HepG2 (cell line): ENCODE results near the gene PKD2L1. TPM values are rescaled to one million over a fixed set of nuclear protein-coding genes. Genes with fewer than 3 reads are reported as not detected.
A peak's percentile ranks its signal among the peaks of the same experiment; 100 is the strongest.

ENCODE experiments used
- JUNB ChIP-seq: sonication (generic); formaldehyde crosslinking; IDR thresholded peaks from 2 replicates; pipeline ENCODE4 v1.8.0; 2022; ENCODE audit warnings: missing genetic modification reagents, mild to moderate bottlenecking, borderline replicate concordance
- MATR3 ChIP-seq: sonication (generic); formaldehyde crosslinking; IDR thresholded peaks from 2 replicates; pipeline ENCODE4 v1.4.0; 2020; ENCODE audit warnings: missing genetic modification reagents
- MTA3 ChIP-seq: sonication (generic); formaldehyde crosslinking; IDR thresholded peaks from 2 replicates; pipeline ENCODE4 v1.4.0; 2020; ENCODE audit warnings: missing genetic modification reagents
- NFE2 ChIP-seq: sonication (generic); formaldehyde crosslinking; IDR thresholded peaks from 2 replicates; pipeline ENCODE4 v1.4.0; 2020; ENCODE audit warnings: missing genetic modification reagents
- SNRNP70 ChIP-seq: fragments of 200-400 bp; formaldehyde crosslinking; IDR thresholded peaks from 2 replicates; pipeline ENCODE4 v1.6.1; 2017; ENCODE audit warnings: mild to moderate bottlenecking, low read depth, low read length, moderate library complexity
- SRSF9 ChIP-seq: fragments of 200-400 bp; formaldehyde crosslinking; IDR thresholded peaks from 2 replicates; pipeline ENCODE4 v1.6.1; 2018; ENCODE audit warnings: borderline replicate concordance, mild to moderate bottlenecking, low read depth, low read length; ENCODE audit not compliant: insufficient read depth, poor library complexity, severe bottlenecking
- TRIM24 ChIP-seq: sonication (generic); formaldehyde crosslinking; IDR thresholded peaks from 2 replicates; pipeline ENCODE4 v1.8.0; 2022; ENCODE audit warnings: mild to moderate bottlenecking, missing genetic modification reagents
- ZKSCAN1 ChIP-seq: fragments of 150-350 bp; IDR thresholded peaks from 2 replicates; pipeline ENCODE4 v1.6.1; 2014; ENCODE audit warnings: low read length
- ZKSCAN8 ChIP-seq: IDR thresholded peaks from 2 replicates; pipeline ENCODE4 v1.6.1; 2016; ENCODE audit warnings: borderline replicate concordance, missing genetic modification reagents, missing compliant biosample characterization
- ZNF274 ChIP-seq: sonication (generic); formaldehyde crosslinking; IDR thresholded peaks from 2 replicates; pipeline ENCODE4 v1.5.1; 2020; ENCODE audit warnings: mild to moderate bottlenecking, missing genetic modification reagents
- ZNF282 ChIP-seq: fragments of 450-650 bp; IDR thresholded peaks from 2 replicates; pipeline ENCODE4 v1.6.1; 2018; ENCODE audit not compliant: partially characterized antibody
- ZNF556 ChIP-seq: sonication (generic); formaldehyde crosslinking; IDR thresholded peaks from 2 replicates; pipeline ENCODE4 v1.4.0; 2020; ENCODE audit warnings: mild to moderate bottlenecking, missing genetic modification reagents, borderline replicate concordance
- ZNF569 ChIP-seq: sonication (generic); formaldehyde crosslinking; IDR thresholded peaks from 2 replicates; pipeline ENCODE4 v1.5.0; 2020; ENCODE audit warnings: mild to moderate bottlenecking, missing genetic modification reagents, moderate library complexity, borderline replicate concordance
- polyA plus RNA-seq, 8 experiments: library from polyadenylated mRNA; depleted of rRNA in 3 of 8; stranded (reverse) in 7 of 8; unstranded in 1 of 8; fragments of >200 nt; fragmentation: Illumina TruSeq in 4 of 8; extraction: Trizol in 4 of 8; gene quantifications; 2 replicates each; pipeline versions ENCODE4 v1.2.1 to v1.2.3, GENCODE V29; 2011 to 2016; ENCODE audit warnings: low read depth in 4 of 8, missing spikeins in 1 of 8, mixed read lengths in 1 of 8; ENCODE audit not compliant: insufficient read depth in 1 of 8
- total RNA-seq, 5 experiments: library from RNA; depleted of rRNA; stranded (reverse); fragments of >200 nt; fragmentation: Illumina TruSeq; extraction: Trizol; gene quantifications; 2 replicates each; pipeline ENCODE4 v1.2.3, GENCODE V29; 2016; ENCODE audit warnings: low read depth in 1 of 5
- TF ChIP-seq, protein P1 (sequence below): sonication (generic); formaldehyde crosslinking; IDR thresholded peaks from 2 replicates; pipeline ENCODE4 v1.9.0; 2021; ENCODE audit warnings: missing genetic modification reagents, borderline replicate concordance
- TF ChIP-seq, protein P2 (sequence below): IDR thresholded peaks from 2 replicates; pipeline ENCODE4 v1.6.1; 2016; ENCODE audit warnings: control low read depth
- TF ChIP-seq, protein P3 (sequence below): sonication (generic); formaldehyde crosslinking; IDR thresholded peaks from 2 replicates; pipeline ENCODE4 v1.5.0; 2020; ENCODE audit warnings: missing genetic modification reagents, mild to moderate bottlenecking, borderline replicate concordance
- TF ChIP-seq, protein P4 (sequence below): fragments of 450-650 bp; IDR thresholded peaks from 2 replicates; pipeline ENCODE4 v1.6.1; 2017
- TF ChIP-seq, protein P5 (sequence below): sonication (generic); formaldehyde crosslinking; IDR thresholded peaks from 2 replicates; pipeline ENCODE4 v1.8.1; 2022; ENCODE audit warnings: mild to moderate bottlenecking, missing genetic modification reagents
- TF ChIP-seq, protein P6 (sequence below): sonication (generic); formaldehyde crosslinking; IDR thresholded peaks from 2 replicates; pipeline ENCODE4 v1.5.1; 2020; ENCODE audit warnings: mild to moderate bottlenecking, missing genetic modification reagents, moderate library complexity
- TF ChIP-seq, protein P7 (sequence below): IDR thresholded peaks from 2 replicates; pipeline ENCODE4 v1.6.1; 2016; ENCODE audit warnings: missing genetic modification reagents, missing compliant biosample characterization

The PKD2L1 gene
- total and polyA plus RNA-seq, 2 of the 13 experiments (the other 11 are each of a cell fraction or from before 2014, with no cell fraction given) = 0.07 to 0.15 TPM

DNA sequence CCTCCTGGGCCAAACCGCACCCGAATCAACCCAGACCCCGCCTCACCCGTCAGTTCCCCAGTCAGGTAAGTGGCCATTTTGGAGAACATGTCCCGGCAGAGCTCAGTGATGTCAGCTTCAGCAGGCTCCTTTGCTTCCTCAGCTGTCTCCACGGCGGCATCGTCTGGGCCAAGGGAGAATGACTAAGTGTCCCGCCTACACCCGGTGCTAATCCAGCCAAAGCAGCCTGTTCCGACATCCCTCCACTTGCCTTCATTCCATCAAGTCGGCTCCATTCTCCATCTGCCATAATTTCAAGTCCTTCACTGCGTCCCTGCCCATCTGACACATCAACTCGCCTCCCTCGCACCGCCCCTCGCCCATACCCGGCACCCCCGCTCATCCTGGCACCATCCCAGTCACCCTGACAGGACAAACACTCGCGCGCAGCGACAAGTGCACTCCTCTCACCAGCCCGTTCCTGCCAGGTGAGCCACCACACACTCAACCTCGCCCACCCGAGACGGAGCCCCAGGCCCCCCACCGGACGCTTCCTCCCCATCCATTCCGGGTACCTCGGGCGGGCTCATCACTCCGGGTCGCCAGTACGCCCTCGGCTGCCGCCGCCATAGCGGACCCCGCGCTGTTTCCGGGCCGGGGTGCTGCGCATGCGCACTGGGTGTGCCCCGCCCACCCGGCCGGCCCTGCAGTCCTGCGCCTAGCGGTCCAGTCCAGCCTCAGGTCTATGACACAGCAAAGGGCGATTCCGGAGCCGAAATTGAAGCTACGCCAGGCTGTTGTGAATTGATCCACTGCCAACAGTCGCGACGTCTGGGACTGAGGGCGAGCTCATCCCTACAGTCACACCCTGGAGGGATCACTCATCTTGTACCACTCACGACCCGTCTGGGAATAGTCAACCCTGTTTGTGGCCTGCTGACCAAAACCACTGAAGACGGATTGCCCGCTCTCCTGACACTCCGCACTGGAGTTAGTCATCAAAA lies 43.7 kb downstream of the PKD2L1 start, which contains the start of gene BLOC1S2 (continued):
- TF ChIP-seq, protein P1, sequence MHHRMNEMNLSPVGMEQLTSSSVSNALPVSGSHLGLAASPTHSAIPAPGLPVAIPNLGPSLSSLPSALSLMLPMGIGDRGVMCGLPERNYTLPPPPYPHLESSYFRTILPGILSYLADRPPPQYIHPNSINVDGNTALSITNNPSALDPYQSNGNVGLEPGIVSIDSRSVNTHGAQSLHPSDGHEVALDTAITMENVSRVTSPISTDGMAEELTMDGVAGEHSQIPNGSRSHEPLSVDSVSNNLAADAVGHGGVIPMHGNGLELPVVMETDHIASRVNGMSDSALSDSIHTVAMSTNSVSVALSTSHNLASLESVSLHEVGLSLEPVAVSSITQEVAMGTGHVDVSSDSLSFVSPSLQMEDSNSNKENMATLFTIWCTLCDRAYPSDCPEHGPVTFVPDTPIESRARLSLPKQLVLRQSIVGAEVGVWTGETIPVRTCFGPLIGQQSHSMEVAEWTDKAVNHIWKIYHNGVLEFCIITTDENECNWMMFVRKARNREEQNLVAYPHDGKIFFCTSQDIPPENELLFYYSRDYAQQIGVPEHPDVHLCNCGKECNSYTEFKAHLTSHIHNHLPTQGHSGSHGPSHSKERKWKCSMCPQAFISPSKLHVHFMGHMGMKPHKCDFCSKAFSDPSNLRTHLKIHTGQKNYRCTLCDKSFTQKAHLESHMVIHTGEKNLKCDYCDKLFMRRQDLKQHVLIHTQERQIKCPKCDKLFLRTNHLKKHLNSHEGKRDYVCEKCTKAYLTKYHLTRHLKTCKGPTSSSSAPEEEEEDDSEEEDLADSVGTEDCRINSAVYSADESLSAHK (CRISPR knock-in tag) = no peak
- TF ChIP-seq SRSF9 (no peak), TRIM24 (CRISPR knock-in tag) (no peak), MATR3 (no peak), ZNF274 (CRISPR knock-in tag) (no peak), ZKSCAN1 (no peak), SNRNP70 (no peak), JUNB (no peak), ZNF556 (CRISPR knock-in tag) (peak; percentile 78; the same call in 1 of the 2 replicates), MTA3 (no peak), ZKSCAN8 (CRISPR knock-in tag) (no peak), ZNF569 (CRISPR knock-in tag) (no peak), NFE2 (CRISPR knock-in tag) (peak; percentile 12; the same call in 1 of the 2 replicates), ZNF282 (no peak)
- TF ChIP-seq, protein P2, sequence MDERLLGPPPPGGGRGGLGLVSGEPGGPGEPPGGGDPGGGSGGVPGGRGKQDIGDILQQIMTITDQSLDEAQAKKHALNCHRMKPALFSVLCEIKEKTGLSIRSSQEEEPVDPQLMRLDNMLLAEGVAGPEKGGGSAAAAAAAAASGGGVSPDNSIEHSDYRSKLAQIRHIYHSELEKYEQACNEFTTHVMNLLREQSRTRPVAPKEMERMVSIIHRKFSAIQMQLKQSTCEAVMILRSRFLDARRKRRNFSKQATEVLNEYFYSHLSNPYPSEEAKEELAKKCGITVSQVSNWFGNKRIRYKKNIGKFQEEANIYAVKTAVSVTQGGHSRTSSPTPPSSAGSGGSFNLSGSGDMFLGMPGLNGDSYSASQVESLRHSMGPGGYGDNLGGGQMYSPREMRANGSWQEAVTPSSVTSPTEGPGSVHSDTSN = no peak
- TF ChIP-seq, protein P3, sequence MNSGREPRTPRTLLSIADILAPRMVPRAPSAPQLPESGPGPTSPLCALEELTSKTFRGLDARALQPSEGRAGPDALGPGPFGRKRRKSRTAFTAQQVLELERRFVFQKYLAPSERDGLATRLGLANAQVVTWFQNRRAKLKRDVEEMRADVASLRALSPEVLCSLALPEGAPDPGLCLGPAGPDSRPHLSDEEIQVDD (CRISPR knock-in tag) = no peak
- TF ChIP-seq, protein P4, sequence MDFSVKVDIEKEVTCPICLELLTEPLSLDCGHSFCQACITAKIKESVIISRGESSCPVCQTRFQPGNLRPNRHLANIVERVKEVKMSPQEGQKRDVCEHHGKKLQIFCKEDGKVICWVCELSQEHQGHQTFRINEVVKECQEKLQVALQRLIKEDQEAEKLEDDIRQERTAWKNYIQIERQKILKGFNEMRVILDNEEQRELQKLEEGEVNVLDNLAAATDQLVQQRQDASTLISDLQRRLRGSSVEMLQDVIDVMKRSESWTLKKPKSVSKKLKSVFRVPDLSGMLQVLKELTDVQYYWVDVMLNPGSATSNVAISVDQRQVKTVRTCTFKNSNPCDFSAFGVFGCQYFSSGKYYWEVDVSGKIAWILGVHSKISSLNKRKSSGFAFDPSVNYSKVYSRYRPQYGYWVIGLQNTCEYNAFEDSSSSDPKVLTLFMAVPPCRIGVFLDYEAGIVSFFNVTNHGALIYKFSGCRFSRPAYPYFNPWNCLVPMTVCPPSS = no peak
- TF ChIP-seq, protein P5, sequence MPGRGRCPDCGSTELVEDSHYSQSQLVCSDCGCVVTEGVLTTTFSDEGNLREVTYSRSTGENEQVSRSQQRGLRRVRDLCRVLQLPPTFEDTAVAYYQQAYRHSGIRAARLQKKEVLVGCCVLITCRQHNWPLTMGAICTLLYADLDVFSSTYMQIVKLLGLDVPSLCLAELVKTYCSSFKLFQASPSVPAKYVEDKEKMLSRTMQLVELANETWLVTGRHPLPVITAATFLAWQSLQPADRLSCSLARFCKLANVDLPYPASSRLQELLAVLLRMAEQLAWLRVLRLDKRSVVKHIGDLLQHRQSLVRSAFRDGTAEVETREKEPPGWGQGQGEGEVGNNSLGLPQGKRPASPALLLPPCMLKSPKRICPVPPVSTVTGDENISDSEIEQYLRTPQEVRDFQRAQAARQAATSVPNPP (CRISPR knock-in tag) = no peak
- TF ChIP-seq, protein P6, sequence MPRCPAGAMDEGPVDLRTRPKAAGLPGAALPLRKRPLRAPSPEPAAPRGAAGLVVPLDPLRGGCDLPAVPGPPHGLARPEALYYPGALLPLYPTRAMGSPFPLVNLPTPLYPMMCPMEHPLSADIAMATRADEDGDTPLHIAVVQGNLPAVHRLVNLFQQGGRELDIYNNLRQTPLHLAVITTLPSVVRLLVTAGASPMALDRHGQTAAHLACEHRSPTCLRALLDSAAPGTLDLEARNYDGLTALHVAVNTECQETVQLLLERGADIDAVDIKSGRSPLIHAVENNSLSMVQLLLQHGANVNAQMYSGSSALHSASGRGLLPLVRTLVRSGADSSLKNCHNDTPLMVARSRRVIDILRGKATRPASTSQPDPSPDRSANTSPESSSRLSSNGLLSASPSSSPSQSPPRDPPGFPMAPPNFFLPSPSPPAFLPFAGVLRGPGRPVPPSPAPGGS (CRISPR knock-in tag) = peak; percentile 30; the same call in 1 of the 2 replicates
- TF ChIP-seq, protein P7, sequence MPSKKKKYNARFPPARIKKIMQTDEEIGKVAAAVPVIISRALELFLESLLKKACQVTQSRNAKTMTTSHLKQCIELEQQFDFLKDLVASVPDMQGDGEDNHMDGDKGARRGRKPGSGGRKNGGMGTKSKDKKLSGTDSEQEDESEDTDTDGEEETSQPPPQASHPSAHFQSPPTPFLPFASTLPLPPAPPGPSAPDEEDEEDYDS (CRISPR knock-in tag) = peak; percentile 74; the same call in 1 of the 2 replicates
